Heart left ventricle (tissue), 16 donors: Measurements from ENCODE around the gene SUPT20H. TPM values are rescaled to one million over a fixed set of nuclear protein-coding genes. Genes with fewer than 3 reads are reported as not detected.

Experiments
- ATAC-seq, 4 donors: fragments of 200-7000 bp; cut with Tn5 transposase; one replicate each; pipeline ENCODE4 v1.9.1; 2020 to 2022; ENCODE audit warnings: moderate library complexity in 4 of 4, mild to moderate bottlenecking in 3 of 4, moderate number of reproducible peaks in 1 of 4
- DNase-seq, 5 donors: peaks; one replicate each; pipeline ENCODE4 v3.0.0-alpha.2; 2020
- H3K27ac ChIP-seq, 12 donors: fragments of 200-600 bp; sonication (generic) in 4 of 12; one replicate each; pipeline versions ENCODE4 v1.5.0 to v1.8.0; 2016 to 2022; ENCODE audit warnings: mild to moderate bottlenecking in 2 of 12
- H3K27me3 ChIP-seq, 9 donors: fragments of 200-600 bp; sonication (generic) in 2 of 9; one replicate each; pipeline versions ENCODE4 v1.5.1 to v1.8.0; 2016 to 2022; ENCODE audit warnings: mild to moderate bottlenecking in 3 of 9
- H3K36me3 ChIP-seq, 9 donors: fragments of 200-600 bp; sonication (generic) in 2 of 9; one replicate each; pipeline versions ENCODE4 v1.5.0 to v1.8.0; 2018 to 2022; ENCODE audit warnings: mild to moderate bottlenecking in 2 of 9
- H3K4me1 ChIP-seq, 12 donors: fragments of 200-600 bp; sonication (generic) in 4 of 12; one replicate each; pipeline versions ENCODE4 v1.5.0 to v1.8.0; 2016 to 2022; ENCODE audit warnings: mild to moderate bottlenecking in 3 of 12
- H3K4me3 ChIP-seq, 12 donors: fragments of 200-600 bp; sonication (generic) in 4 of 12; one replicate each; pipeline versions ENCODE4 v1.5.0 to v1.8.0; 2017 to 2022; ENCODE audit warnings: mild to moderate bottlenecking in 9 of 12, moderate library complexity in 4 of 12
- H3K9me3 ChIP-seq, 12 donors: fragments of 200-600 bp; sonication (generic) in 4 of 12; one replicate each; pipeline versions ENCODE4 v1.5.0 to v1.8.0; 2016 to 2022; ENCODE audit warnings: mild to moderate bottlenecking in 1 of 12
- CTCF ChIP-seq, 12 donors: fragments of 200-600 bp; sonication (generic) in 4 of 12; IDR thresholded peaks; one replicate each; pipeline versions ENCODE4 v1.5.0 to v1.8.0; 2018 to 2022; ENCODE audit warnings: antibody characterized with exemption in 12 of 12, mild to moderate bottlenecking in 5 of 12
- POLR2A ChIP-seq, 2 donors: fragments of 450-650 bp; IDR thresholded peaks; one replicate each; pipeline ENCODE4 v1.6.1; 2017; ENCODE audit warnings: antibody characterized with exemption in 2 of 2, mild to moderate bottlenecking in 2 of 2, moderate library complexity in 2 of 2
- WGBS, 4 donors: extraction: QIAGEN DNeasy Blood & Tissue Kit in 2 of 4; methylation state at CpG; one replicate each; pipeline versions ENCODE4 v1.1.5 to v1.1.7; 2013 to 2018; 5-methylcytosine and 5-hydroxymethylcytosine counted together
- intact Hi-C, 10 donors: fragments of 100-400 bp; cut with DNase I; formaldehyde crosslinking; loops; one replicate each; pipeline versions ENCODE4 v1.11.1 to v1.14.2; 2022
- polyA plus RNA-seq, 2 donors: library from polyadenylated mRNA; stranded (reverse); fragments of 200-250 nt; gene quantifications; one replicate each; pipeline ENCODE4 v1.2.3, GENCODE V29; 2013
- total RNA-seq, 9 donors: library from RNA; depleted of rRNA in 2 of 9; stranded (reverse); fragments of >200 nt in 2 of 9; fragmentation: NEBNext Ultra II Directional in 3 of 9; extraction: Animal tissue kit (Norgen Biotek cat#: 25700) in 3 of 9; gene quantifications; one replicate each; pipeline versions ENCODE4 v1.1.0 to v1.2.4, GENCODE V29; 2016 to 2023
- donor health status: ischemic (EF 13 %, LVEDD 7.1; RV severe dilation, severe dysfunction).
- donor health status: healthy with polysubstance abuse.
- donor health status: DM: no; HTN: yes; CAD: no.
- donor health status: DM: no; HTN: no; CAD: no.
- donor health status: ischemic (EF 25% LVEDD 6.9; RV normal size, moderate dysfunction).
- donor health status: ischemic (EF 25% LVEDD 5.7; RV mildly dilated, moderate dysfunction).
- donor health status: healthy.
- donor health status: DM: yes; HTN: yes; CAD: no.
- donor health status: ischemic (EF 35%, LVEDD 5.7; RV mildly dilated, moderate dysfunction).
- donor health status: nonischemic (EF 11% LVEDD 7.7; RV severe dilation, severe dysfunction).
- donor health status: DM: yes; HTN: yes; CAD: no.
- donor health status: PGD.
- donor health status: ischemic (EF 29% LVEDD 5.4; RV normal size, mild dysfunction).
- donor health status: nonischemic (EF 23%, LVEDD 6.1; RV moderate dilation, normal function).

The SUPT20H gene
- total and polyA plus RNA-seq, 11 donors, result 18.0 to 32.8 (median 25.6) TPM

- Histone ChIP-seq H3K27me3 (no peaks in the 10 kb centered on the region), H3K4me1 (no peaks in the 10 kb centered on the region), H3K27ac (no peak overlapping the region), H3K9me3 (no peaks in the 10 kb centered on the region), H3K4me3 (no peak overlapping the region), H3K36me3 (no peaks in the 10 kb centered on the region)
- no peak for DNase-seq
- intact Hi-C loops, result no loop called here
- WGBS, 4 donors, result 46 to 64% (median 56%) methylated on average over 3 of the region's 3 CpGs
- no peak for TF ChIP-seq CTCF (IDR thresholded peaks at IDR 0.05)
- no peak for TF ChIP-seq POLR2A (IDR thresholded peaks at IDR 0.05)
- ATAC-seq, result no peak
Observed at GRCh38 chr13:37094099-37094498, 34.6 kb upstream of the SUPT20H start.

DNA sequence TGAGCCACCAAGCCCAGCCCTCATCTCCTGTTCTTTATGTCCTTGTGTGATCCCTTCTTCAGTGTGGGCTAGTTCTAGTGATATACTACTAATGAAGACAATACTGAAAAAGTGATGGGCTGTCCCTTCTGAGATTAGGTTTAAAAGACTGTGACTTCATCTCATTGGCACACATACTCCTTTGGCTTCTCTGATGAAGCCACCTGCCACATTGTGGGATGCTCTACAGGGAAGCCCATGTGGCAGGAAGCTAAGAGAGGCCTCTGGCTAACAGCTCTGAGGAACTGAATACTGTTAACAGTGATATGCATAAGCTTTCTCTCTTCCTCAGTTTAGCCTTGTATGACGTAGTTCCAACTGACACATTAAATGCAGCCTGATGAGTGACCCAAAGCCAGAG is 32.3 kb upstream of the SUPT20H start:
- no peak for TF ChIP-seq POLR2A (IDR thresholded peaks at IDR 0.05)
- TF ChIP-seq CTCF (IDR thresholded peaks at IDR 0.05), result no peak
- no peaks in the 10 kb centered on the region for H3K27me3 ChIP-seq
- WGBS, 4 donors, result 73 to 87% (median 78%) methylated on average over 1 of the region's 1 CpG
- no peak overlapping the region for H3K27ac ChIP-seq
- H3K9me3 ChIP-seq, result no peaks in the 10 kb centered on the region
- DNase-seq (no peak), ATAC-seq (peak in 1 of 4 donors; percentile 18)
- no peaks in the 10 kb centered on the region for H3K36me3 ChIP-seq
- intact Hi-C loops, result no loop called here
- peaks cover 0 to 3% (median 0%) of the 10 kb centered on the region in 12 donors for H3K4me1 ChIP-seq
- H3K4me3 ChIP-seq, result no peak overlapping the region

DNA sequence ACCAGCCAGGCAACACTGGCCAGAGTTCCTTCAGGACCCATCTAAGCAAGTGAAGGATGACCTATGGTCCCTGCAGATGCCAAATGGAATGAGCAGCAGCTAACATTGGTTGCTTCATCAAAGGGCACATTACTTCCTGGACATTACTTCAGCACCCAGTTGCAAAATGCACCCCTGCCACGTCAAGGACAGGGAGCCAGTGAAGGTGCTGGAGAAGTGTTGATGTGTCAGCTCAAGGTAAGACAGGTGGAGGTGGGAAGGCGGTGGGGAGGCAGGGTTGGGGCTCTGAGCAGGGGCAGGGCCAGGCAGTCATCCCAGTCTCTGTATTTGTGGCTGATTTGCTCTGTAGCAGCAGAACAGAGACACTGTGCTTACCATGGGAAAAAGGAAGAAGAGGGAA is 31.4 kb upstream of the SUPT20H start:
- intact Hi-C loops, result no loop called here
- DNase-seq (peak in 1 of 5 donors; percentile 24), ATAC-seq (peak in 2 of 4 donors; percentile 41 to 42)
- Histone ChIP-seq H3K27me3 (no peaks in the 10 kb centered on the region), H3K4me1 (peaks cover 0 to 3% (median 0%) of the 10 kb centered on the region in 12 donors), H3K36me3 (no peaks in the 10 kb centered on the region), H3K27ac (no peak overlapping the region), H3K4me3 (no peak overlapping the region), H3K9me3 (no peaks in the 10 kb centered on the region)
- TF ChIP-seq CTCF (IDR thresholded peaks at IDR 0.05), result no peak
- WGBS, 4 donors, result 81 to 88% (median 82%) methylated on average over 2 of the region's 2 CpGs

- H3K4me3 ChIP-seq, result no peak overlapping the region
- ATAC-seq (no peak), DNase-seq (no peak)
- H3K4me1 ChIP-seq, result peaks cover 0 to 3% (median 0%) of the 10 kb centered on the region in 12 donors
- H3K36me3 ChIP-seq, result no peaks in the 10 kb centered on the region
- WGBS, 4 donors, result 93 to 96% (median 94%) methylated on average over 3 of the region's 3 CpGs
- H3K9me3 ChIP-seq, result no peaks in the 10 kb centered on the region
- TF ChIP-seq CTCF (IDR thresholded peaks at IDR 0.05), result no peak
- TF ChIP-seq POLR2A (IDR thresholded peaks at IDR 0.05), result no peak
- no peaks in the 10 kb centered on the region for H3K27me3 ChIP-seq
- no peak overlapping the region for H3K27ac ChIP-seq
- intact Hi-C loops, result no loop called here
Observed at GRCh38 chr13:37089495-37089894, 30.0 kb upstream of the SUPT20H start.
